GM12892 (cell line): ENCODE results near the gene USP17L24.
"Not testable (repeated sequence)": the region's sequence is repeated elsewhere in the genome, so short reads cannot be mapped to it uniquely, and the experiment has no call there.

Experiments used
- POLR2A ChIP-seq: IDR thresholded peaks from 2 replicates; pipeline ENCODE4 v1.6.1; 2011; ENCODE audit warnings: low read depth, low read length, control low read depth
- POLR2AphosphoS5 ChIP-seq: IDR thresholded peaks from 2 replicates; pipeline ENCODE4 v1.6.1; 2011; ENCODE audit warnings: low read depth, low read length, control low read depth
- TAF1 ChIP-seq: IDR thresholded peaks from 2 replicates; pipeline ENCODE4 v1.6.1; 2011; ENCODE audit warnings: low read depth, mild to moderate bottlenecking, control low read depth, low read length, borderline replicate concordance

DNA sequence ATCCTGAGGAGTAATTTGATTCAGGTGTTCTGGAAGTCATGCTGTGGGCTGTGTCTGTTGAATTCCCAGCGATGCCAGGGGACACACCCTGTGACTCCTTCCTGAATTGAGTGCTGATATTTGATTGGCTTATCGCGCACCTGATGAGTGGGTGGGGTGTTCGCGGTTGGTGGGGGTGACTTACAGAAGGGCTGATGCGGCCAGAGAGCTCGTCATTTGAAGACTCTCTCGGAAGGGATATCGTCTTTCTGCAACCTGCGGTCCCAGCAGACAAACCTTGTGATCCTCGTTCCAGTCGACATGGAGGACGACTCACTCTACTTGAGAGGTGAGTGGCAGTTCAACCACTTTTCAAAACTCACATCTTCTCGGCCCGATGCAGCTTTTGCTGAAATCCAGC, 9.4 kb downstream of the USP17L24 start, which contains the start of gene USP17L26:
- TF ChIP-seq POLR2AphosphoS5, POLR2A, TAF1: not testable (repeated sequence)
